Fibroblast of mammary gland (primary cell): Measurements from ENCODE around the gene SRRM3.

ENCODE experiments used
- DNase-seq: peaks from one replicate; pipeline ENCODE4 v3.0.0-alpha.2; 2010; ENCODE audit warnings: low read depth
- H3K4me3 ChIP-seq: 2 replicates; pipeline ENCODE4 v1.5.1; 2011; ENCODE audit warnings: low read depth, mild to moderate bottlenecking, low read length, moderate library complexity; ENCODE audit not compliant: control insufficient read depth
- TF ChIP-seq, protein P1 (sequence below): conservative IDR thresholded peaks from 2 replicates; pipeline ENCODE4 v1.5.1; 2011; ENCODE audit warnings: low read depth, low read length, inconsistent platforms; ENCODE audit not compliant: control insufficient read depth, insufficient read depth

SRRM3 gene

GRCh38 chr7:76231583-76231982 lies 29.9 kb downstream of the SRRM3 start:
- peak; percentile 4 for DNase-seq
- TF ChIP-seq, protein P1, sequence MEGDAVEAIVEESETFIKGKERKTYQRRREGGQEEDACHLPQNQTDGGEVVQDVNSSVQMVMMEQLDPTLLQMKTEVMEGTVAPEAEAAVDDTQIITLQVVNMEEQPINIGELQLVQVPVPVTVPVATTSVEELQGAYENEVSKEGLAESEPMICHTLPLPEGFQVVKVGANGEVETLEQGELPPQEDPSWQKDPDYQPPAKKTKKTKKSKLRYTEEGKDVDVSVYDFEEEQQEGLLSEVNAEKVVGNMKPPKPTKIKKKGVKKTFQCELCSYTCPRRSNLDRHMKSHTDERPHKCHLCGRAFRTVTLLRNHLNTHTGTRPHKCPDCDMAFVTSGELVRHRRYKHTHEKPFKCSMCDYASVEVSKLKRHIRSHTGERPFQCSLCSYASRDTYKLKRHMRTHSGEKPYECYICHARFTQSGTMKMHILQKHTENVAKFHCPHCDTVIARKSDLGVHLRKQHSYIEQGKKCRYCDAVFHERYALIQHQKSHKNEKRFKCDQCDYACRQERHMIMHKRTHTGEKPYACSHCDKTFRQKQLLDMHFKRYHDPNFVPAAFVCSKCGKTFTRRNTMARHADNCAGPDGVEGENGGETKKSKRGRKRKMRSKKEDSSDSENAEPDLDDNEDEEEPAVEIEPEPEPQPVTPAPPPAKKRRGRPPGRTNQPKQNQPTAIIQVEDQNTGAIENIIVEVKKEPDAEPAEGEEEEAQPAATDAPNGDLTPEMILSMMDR: no peak
- no peak overlapping the region for H3K4me3 ChIP-seq

DNA sequence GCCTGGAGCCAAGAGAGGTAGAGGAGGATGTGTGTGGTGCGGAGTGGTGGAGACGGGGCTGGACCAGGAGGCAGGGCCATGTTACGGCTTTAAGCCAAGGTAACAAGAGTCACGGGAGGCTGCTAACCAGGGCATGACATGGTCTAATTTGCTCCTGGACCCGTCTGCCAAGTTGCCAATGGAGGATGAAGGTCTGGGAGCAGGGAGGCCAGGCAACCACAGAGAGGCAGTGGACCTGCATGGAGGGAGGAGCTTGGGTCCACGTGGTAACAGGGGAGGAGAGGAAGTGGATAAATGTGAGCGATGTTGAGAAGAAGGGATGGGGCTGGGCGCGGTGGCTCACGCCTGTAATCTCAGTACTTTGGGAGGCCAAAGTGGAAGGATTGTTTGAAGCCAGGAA lies 31.0 kb downstream of the SRRM3 start:
- H3K4me3 ChIP-seq: no peak overlapping the region
- TF ChIP-seq, protein P1: no peak
- no peak for DNase-seq

DNA sequence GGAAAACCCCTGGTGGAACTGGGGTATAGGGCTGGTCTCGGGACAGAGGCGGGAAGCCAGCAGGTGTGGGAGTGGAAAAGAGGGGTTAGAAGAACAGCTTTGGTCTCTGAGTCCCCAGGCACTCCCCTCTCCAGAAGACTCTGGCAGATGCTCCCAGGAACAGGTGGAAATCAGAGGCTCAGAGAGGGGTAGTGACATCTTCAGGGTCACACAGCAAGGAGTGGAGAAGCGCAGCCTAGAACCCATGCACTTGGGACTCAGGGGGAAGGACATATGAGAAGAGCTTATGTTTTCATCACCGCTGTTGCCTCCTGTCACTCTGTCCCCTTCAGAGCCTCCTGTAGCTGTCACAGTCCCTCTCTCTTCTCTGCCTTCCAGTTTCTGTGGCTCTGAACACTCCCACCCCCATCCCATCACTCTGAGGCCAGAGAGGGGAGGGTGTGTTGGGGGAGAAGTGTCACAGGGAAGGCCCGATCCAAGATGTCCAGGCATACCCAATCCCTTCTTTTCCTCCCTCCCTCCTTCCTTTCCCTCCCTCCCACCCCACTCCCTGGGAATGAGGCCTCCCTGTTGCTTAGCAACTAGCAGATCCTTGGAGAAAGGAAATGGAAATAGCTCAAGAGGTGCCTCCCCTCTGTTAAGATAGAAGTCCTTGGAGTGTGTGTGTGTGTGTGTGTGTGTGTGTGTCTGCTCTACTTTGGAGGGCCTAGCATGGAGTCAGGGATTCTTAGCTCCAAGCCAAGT lies 32.0 kb downstream of the SRRM3 start:
- TF ChIP-seq, protein P1: no peak
- H3K4me3 ChIP-seq: no peak overlapping the region
- no peak for DNase-seq

GRCh38 chr7:76234282-76234584 lies 32.5 kb downstream of the SRRM3 start:
- H3K4me3 ChIP-seq: no peak overlapping the region
- TF ChIP-seq, protein P1: no peak
- DNase-seq: no peak

GRCh38 chr7:76234931-76235441 lies 33.3 kb downstream of the SRRM3 start:
- TF ChIP-seq, protein P1: no peak
- peak; percentile 84 for DNase-seq
- H3K4me3 ChIP-seq: peak overlapping the region; percentile 7

DNA sequence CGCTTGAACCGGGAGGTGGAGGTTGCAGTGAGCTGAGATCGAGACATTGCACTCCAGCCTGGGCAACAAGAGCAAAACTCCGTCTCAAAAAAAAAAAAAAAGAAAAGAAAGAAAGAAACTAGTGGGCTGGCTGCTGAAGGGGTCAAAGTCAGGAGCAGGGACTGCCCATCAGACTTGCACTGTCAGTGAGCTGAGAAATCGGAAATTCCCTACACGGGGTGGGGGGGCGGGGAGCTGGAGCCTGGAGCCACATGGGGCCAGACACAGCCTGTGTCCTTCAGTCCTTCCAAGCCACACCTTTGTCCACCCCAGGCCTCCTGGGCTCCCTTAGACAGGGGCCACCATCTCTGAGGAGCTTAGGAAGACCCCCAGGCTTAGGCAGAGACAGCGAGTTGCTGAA lies 34.5 kb downstream of the SRRM3 start:
- no peak for DNase-seq
- TF ChIP-seq, protein P1: no peak
- H3K4me3 ChIP-seq: no peak overlapping the region
